GM21423 (cell line): ENCODE data around the gene MAML3.

Experiments used
- ATAC-seq: cut with Tn5 transposase; IDR thresholded peaks from one replicate; pipeline ENCODE4 v1.9.1; 2021; ENCODE audit warnings: mild to moderate bottlenecking, moderate library complexity; ENCODE audit not compliant: unreplicated experiment

The MAML3 gene

GRCh38 chr4:139798456-139798855, 355.5 kb downstream of the MAML3 start:
- ATAC-seq: no peak

- ATAC-seq: no peak
These were observed 356.7 kb downstream of the MAML3 start for GRCh38 chr4:139797287-139797686.

- no peak for ATAC-seq
These were observed 358.3 kb downstream of the MAML3 start for GRCh38 chr4:139795527-139796314.

GRCh38 chr4:139794158-139794954, 359.6 kb downstream of the MAML3 start:
- ATAC-seq: no peak

GRCh38 chr4:139791681-139792080, 362.3 kb downstream of the MAML3 start:
- no peak for ATAC-seq

- ATAC-seq: no peak
These were observed 363.7 kb downstream of the MAML3 start for GRCh38 chr4:139790291-139790690.

- ATAC-seq: no peak
These were observed 364.8 kb downstream of the MAML3 start for GRCh38 chr4:139789096-139789654.

GRCh38 chr4:139786494-139787354, 367.3 kb downstream of the MAML3 start:
- no peak for ATAC-seq

GRCh38 chr4:139785356-139785755, 368.6 kb downstream of the MAML3 start:
- ATAC-seq: no peak

GRCh38 chr4:139783741-139784484, 370.1 kb downstream of the MAML3 start:
- no peak for ATAC-seq

GRCh38 chr4:139782926-139783522, 371.0 kb downstream of the MAML3 start:
- ATAC-seq: no peak

GRCh38 chr4:139781066-139781465, 372.9 kb downstream of the MAML3 start:
- no peak for ATAC-seq

- ATAC-seq: no peak
These were observed 374.3 kb downstream of the MAML3 start for GRCh38 chr4:139779691-139780090.

- ATAC-seq: no peak
These were observed 376.2 kb downstream of the MAML3 start for GRCh38 chr4:139777757-139778156.

GRCh38 chr4:139776235-139776634, 377.7 kb downstream of the MAML3 start:
- ATAC-seq: no peak

- ATAC-seq: no peak
These were observed 379.1 kb downstream of the MAML3 start for GRCh38 chr4:139774759-139775487.

GRCh38 chr4:139773560-139774318, 380.2 kb downstream of the MAML3 start:
- ATAC-seq: no peak

- ATAC-seq: no peak
These were observed 383.6 kb downstream of the MAML3 start for GRCh38 chr4:139770361-139770760.
